Skeletal muscle cell (primary cell): ENCODE data around the gene PDLIM1.

Experiments used
- DNase-seq: peaks from one replicate; pipeline ENCODE4 v3.0.0-alpha.2; 2010; ENCODE audit warnings: low read depth
- H3K4me3 ChIP-seq: 2 replicates; pipeline ENCODE4 v1.5.1; 2011; ENCODE audit warnings: low read depth, mild to moderate bottlenecking, control low read depth, low read length, moderate library complexity

Gene PDLIM1

GRCh38 chr10:95276367-95277200 lies 14.2 kb downstream of the PDLIM1 start:
- no peak for DNase-seq
- H3K4me3 ChIP-seq, result no peak overlapping the region

DNA sequence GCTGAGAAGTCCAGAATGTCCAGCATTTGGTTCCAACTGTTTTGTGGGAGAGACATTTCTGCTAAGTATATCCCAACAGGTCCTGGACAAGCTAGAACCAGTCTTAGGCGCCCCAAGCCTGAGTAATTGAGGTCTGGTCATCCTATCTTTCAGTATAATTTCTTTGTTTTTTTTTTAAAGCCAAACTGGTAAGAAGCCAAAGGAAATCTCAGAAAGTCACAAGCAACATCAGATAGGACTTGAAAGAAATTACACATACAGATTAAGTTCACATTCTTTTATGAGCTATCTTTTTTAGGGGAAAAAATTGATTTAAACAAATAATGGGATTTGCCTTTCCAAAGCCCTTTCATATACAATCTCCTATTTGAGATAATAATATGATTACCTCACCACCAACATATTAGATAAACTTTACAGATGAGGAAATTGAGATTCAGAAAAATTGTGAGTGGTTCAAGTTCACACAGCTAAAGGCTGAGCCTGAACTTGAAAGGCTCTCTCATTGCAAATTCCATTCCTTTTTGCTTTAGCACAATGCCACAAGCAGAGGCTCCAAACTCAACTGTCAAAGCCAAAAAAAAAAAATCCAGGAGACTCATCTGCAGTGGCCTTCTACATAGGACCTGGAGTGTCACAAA lies 15.0 kb downstream of the PDLIM1 start:
- no peak overlapping the region for H3K4me3 ChIP-seq
- no peak for DNase-seq

- peak; percentile 46 for DNase-seq
- no peak overlapping the region for H3K4me3 ChIP-seq
Observed at GRCh38 chr10:95273393-95274312, 17.1 kb downstream of the PDLIM1 start.

GRCh38 chr10:95268438-95268837 lies 22.4 kb downstream of the PDLIM1 start:
- no peak overlapping the region for H3K4me3 ChIP-seq
- no peak for DNase-seq

DNA sequence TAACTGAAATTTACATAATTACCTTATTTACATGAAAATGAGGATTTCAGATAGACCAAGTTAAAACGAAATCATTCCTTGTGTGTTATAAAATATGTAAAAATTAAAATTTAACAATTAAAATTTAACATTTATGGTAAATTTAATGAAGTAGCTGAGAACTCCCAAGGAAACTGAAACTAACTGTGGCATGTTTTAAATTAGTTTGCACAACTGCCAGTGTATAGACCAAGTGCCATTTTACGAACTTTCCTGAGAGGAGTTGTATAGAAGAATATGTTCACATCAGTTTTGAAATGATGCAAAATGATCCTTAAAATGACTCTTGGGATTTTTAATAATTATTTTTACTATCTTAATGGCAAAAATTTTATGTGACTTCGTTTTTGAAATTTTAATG lies 23.6 kb downstream of the PDLIM1 start:
- no peak overlapping the region for H3K4me3 ChIP-seq
- no peak for DNase-seq

GRCh38 chr10:95266674-95267095 lies 24.1 kb downstream of the PDLIM1 start:
- DNase-seq, result no peak

DNA sequence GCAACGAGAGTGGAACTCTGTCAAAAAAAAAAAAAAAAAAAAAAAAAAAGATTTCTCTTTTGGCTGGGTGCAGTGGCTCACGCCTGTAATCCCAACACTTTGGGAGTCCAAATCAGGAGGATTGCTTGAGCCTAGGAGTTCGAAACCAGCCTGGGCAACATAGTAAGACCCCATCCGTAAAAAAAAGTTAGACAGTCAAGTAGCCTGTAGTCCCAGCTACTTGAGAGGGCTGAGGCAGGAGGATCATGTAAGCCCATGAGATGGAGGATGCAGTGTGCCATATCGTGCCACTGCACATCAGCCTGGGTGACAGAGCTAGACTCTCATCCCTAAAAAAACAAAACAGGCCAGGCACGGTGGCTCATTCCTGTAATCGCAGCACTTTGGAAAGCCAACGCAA lies 25.2 kb downstream of the PDLIM1 start:
- DNase-seq, result no peak
- no peak overlapping the region for H3K4me3 ChIP-seq

More at GRCh38 chr10:95266674-95267095, 24.1 kb downstream of the PDLIM1 start:
- H3K4me3 ChIP-seq, result no peak overlapping the region

DNA sequence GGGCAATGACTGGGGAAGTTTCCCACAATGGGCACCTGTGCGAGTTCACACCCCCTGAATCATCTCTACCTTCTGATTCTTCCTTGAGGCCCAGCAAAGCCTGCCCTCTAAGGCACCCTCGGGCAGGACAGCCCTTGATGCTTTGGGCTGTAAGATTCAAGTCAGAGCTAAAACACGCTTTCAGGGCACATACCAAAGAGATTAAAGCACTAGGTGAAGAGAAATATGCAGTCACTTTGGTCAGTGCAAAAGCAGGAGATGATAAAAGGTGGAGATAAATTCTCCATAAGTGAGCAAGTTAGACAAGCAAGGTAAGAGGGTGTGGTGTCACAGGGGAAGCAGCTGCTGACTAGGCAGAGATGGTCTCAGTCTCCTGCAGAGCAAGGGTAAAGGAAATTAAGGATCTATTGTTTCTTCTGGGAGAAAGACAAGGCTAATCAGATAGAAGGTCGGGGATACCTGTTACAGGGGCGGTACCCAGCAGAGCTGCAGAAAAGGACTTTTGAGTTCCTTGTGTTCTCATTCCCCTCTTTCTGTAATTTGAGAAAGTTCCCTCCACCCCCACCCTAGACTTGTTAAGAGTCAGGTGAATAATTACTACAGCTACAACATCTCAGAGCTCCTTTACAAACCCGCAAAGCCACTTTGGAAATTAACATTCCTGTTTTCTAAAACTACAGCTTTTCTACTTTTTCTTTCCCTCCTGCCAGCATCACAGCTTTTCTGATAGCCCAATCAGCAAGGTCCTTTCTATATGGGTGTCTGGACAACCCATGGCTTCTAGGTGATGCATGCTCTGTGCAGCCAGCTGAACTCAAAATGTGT lies 26.4 kb downstream of the PDLIM1 start:
- no peak for DNase-seq
- no peak overlapping the region for H3K4me3 ChIP-seq

- no peak for DNase-seq
- H3K4me3 ChIP-seq, result no peak overlapping the region
Observed at GRCh38 chr10:95263864-95264226, 27.0 kb downstream of the PDLIM1 start.

- H3K4me3 ChIP-seq, result no peak overlapping the region
- no peak for DNase-seq
Observed at GRCh38 chr10:95262763-95263518, 27.9 kb downstream of the PDLIM1 start.

GRCh38 chr10:95261926-95262325 lies 28.9 kb downstream of the PDLIM1 start:
- no peak for DNase-seq
- H3K4me3 ChIP-seq, result no peak overlapping the region

DNA sequence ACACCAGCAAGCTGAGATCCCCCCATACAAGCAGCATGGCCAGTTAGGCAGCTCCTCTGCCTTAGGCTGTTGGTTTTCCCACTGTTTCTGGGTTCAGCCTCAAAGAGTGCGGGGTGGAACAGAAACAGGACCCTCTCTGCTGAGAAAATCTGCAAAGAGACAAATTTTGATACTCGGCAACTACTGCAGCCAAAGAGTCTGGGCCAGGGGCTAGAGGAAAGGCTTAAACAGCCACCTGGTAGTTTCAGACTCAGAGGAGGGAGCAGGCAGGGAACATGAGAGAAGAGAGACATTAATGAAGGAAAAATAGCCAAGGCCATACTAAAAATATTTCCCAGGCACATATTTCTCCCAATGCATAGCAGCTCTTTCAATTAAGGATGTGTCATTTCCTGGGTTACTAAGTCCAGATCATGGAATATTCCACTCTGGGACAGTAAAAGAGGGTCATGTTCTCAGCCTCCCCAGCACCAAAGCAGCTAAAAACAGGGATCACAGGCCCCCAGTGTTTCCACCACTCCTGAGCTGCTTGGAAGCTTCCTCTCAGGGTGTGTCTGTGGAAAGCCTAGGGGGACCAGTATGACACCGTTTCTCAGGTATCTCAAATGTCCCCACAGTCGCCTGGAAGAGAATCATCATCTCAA lies 29.8 kb downstream of the PDLIM1 start:
- no peak overlapping the region for H3K4me3 ChIP-seq
- DNase-seq, result no peak

DNA sequence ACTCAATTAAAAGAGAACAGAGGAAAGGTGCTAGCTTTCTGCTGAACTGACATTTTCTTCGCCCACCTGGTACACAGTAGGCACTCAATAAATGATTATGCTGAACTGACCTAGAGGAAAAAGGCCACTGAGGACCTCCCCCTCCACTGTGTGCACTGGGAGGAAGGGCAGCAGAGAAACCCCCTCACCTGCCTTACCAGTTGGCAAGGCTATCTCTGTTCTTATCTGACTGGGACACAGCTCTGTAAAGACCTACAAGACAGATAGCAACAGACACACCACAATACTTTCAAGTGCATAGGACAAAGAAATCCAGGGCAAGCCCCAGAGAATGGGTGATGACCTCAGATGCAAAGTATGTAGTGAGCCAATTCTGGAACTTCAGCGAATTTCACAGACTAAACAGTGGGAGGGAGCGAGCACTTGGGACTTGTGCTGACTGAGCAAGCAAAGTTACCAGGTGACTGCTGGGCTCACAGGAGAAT lies 30.4 kb downstream of the PDLIM1 start:
- no peak overlapping the region for H3K4me3 ChIP-seq
- no peak for DNase-seq

DNA sequence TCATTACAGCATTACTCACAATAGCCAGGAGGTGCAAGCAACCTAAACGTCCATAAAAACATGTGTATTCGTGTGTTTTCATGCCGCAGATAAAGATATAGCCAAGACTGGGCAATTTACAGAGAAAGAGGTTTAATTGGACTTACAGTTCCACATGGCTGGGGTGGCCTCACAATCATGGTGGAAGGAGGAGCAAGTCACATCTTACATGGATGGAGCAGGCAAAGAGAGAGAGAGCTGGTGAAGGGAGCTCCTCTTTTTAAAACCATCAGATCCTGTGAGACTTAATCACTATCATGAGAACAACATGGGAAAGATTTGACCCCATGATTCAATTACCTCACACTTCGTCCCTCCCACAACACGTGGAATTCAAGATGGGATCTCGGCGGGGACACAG lies 33.0 kb downstream of the PDLIM1 start:
- DNase-seq, result no peak
- H3K4me3 ChIP-seq, result no peak overlapping the region

DNA sequence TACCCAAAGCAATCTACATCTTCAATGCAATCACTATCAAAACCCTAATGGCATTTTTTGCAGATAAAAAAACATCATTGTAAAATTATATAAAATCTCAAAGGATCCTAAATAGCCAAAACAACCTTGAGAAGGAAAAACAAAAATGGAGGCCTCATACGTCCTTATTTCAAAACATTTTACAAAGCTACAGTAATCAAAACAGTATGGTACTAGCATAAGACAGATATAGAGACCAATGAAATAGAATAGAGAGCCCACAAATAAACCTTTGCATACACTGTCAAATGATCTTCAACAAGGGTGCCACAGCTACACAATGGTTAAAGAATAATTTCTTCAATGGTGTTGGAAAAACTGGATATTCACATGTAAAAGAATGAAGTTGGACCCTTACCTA lies 34.5 kb downstream of the PDLIM1 start:
- DNase-seq, result no peak
- no peak overlapping the region for H3K4me3 ChIP-seq

- no peak for DNase-seq
- H3K4me3 ChIP-seq, result no peak overlapping the region
Observed at GRCh38 chr10:95254629-95255028, 36.2 kb downstream of the PDLIM1 start.

DNA sequence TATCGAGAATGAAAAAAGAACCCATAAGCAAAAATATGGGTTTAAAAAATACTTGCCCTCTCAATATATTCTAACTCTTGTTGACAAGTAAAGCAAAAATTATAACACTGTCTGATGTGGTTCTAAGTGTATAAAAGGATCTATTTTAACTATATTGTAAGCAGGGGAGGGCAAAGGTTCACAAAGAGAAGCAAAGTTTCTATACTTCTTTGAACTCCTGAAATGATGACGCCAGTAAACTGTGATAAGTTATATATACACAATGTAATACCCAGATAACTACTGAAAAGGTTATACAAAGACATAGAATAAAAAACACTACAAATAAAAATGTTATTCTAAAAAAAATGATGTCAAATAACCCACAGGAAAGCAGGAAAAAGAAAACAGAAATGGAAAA lies 37.1 kb downstream of the PDLIM1 start:
- no peak for DNase-seq
- H3K4me3 ChIP-seq, result no peak overlapping the region

- no peak for DNase-seq
- H3K4me3 ChIP-seq, result no peak overlapping the region
Observed at GRCh38 chr10:95253007-95253406, 37.8 kb downstream of the PDLIM1 start.
